Measurements from ENCODE around the gene CD14. TPM values are rescaled to one million over a fixed set of nuclear protein-coding genes. Genes with fewer than 3 reads are reported as not detected.

Gene CD14
- 2.6 to 3.4 TPM (median 3.0 TPM) in 5 replicates for total RNA-seq (2022; extraction: Qiagen RNA extraction)

GRCh38 chr5:140633021-140633471 is at the start of gene CD14:
Gene CD14, minus strand, starts transcription at chr5:140633175. Its CDS starts 104 bp downstream, at chr5:140633071.

GRCh38 chr5:140673187-140673976 is 40.4 kb upstream of the CD14 start, which contains the start of gene DND1:
Gene DND1, minus strand, starts transcription at chr5:140673576. Its CDS starts 34 bp downstream, at chr5:140673542.

GRCh38 chr5:140664359-140665119 is 31.6 kb upstream of the CD14 start, which contains the start of gene WDR55:
Gene WDR55, plus strand, starts transcription at chr5:140664904. Its CDS starts 9 bp downstream, at chr5:140664913.

GRCh38 chr5:140639148-140639981 is 6.4 kb upstream of the CD14 start, which contains the start of gene TMCO6:
Gene TMCO6, plus strand, starts transcription at chr5:140639451. Its CDS starts 77 bp downstream, at chr5:140639528.

Other genes starting within 250 kb of the CD14 start
- 40.4 to 60.3 TPM (median 54.5 TPM) in 5 replicates for gene ANKHD1, start 231.3 kb downstream of the CD14 start, total RNA-seq (2022; extraction: Qiagen RNA extraction)
- 1.3 to 3.1 TPM (median 1.8 TPM) in 5 replicates for gene EIF4EBP3, start 85.5 kb downstream of the CD14 start, total RNA-seq (2022; extraction: Qiagen RNA extraction)
- gene SRA1, start 75.7 kb downstream of the CD14 start, total RNA-seq (2022; extraction: Qiagen RNA extraction) = 37.0 to 43.4 TPM (median 40.9 TPM) in 5 replicates
- gene APBB3, start 68.6 kb downstream of the CD14 start, total RNA-seq (2022; extraction: Qiagen RNA extraction) = 2.9 to 6.0 TPM (median 5.6 TPM) in 5 replicates
- gene SLC35A4, start 68.3 kb downstream of the CD14 start, total RNA-seq (2022; extraction: Qiagen RNA extraction) = 64.1 to 84.6 TPM (median 81.5 TPM) in 5 replicates
- gene TMCO6, start 6.3 kb upstream of the CD14 start, total RNA-seq (2022; extraction: Qiagen RNA extraction) = 8.1 to 14.2 TPM (median 10.8 TPM) in 5 replicates
- gene NDUFA2, start 14.5 kb upstream of the CD14 start, total RNA-seq (2022; extraction: Qiagen RNA extraction) = 87.2 to 125 TPM (median 90.7 TPM) in 5 replicates
- gene IK, start 14.7 kb upstream of the CD14 start, total RNA-seq (2022; extraction: Qiagen RNA extraction) = 101 to 114 TPM (median 104 TPM) in 5 replicates
- gene WDR55, start 31.7 kb upstream of the CD14 start, total RNA-seq (2022; extraction: Qiagen RNA extraction) = 24.6 to 32.8 TPM (median 31.8 TPM) in 5 replicates
- gene DND1, start 40.4 kb upstream of the CD14 start, total RNA-seq (2022; extraction: Qiagen RNA extraction) = 0.37 to 0.72 TPM (median 0.49 TPM) in 5 replicates
- 75.3 to 80.9 TPM (median 78.3 TPM) in 5 replicates for gene HARS1, start 58.2 kb upstream of the CD14 start, total RNA-seq (2022; extraction: Qiagen RNA extraction)
- 35.2 to 39.8 TPM (median 37.8 TPM) in 5 replicates for gene HARS2, start 58.3 kb upstream of the CD14 start, total RNA-seq (2022; extraction: Qiagen RNA extraction)
- 87.0 to 126 TPM (median 90.9 TPM) in 5 replicates for gene ZMAT2, start 67.3 kb upstream of the CD14 start, total RNA-seq (2022; extraction: Qiagen RNA extraction)
- 0.08 to 0.21 TPM (median 0.18 TPM) in 5 replicates for gene PCDHA1, start 153.0 kb upstream of the CD14 start, total RNA-seq (2022; extraction: Qiagen RNA extraction)
- 0.02 to 0.09 TPM (median 0.06 TPM) in 5 replicates for gene PCDHA2, start 161.7 kb upstream of the CD14 start, total RNA-seq (2022; extraction: Qiagen RNA extraction)
- gene PCDHA3, start 167.9 kb upstream of the CD14 start, total RNA-seq (2022; extraction: Qiagen RNA extraction) = 0.69 to 1.1 TPM (median 0.82 TPM) in 5 replicates
- 1.4 to 2.3 TPM (median 1.8 TPM) in 5 replicates for gene PCDHA4, start 173.9 kb upstream of the CD14 start, total RNA-seq (2022; extraction: Qiagen RNA extraction)
- gene PCDHA5, start 188.4 kb upstream of the CD14 start, total RNA-seq (2022; extraction: Qiagen RNA extraction) = 0.52 to 0.95 TPM (median 0.85 TPM) in 5 replicates
- gene PCDHA6, start 194.8 kb upstream of the CD14 start, total RNA-seq (2022; extraction: Qiagen RNA extraction) = 0.03 to 0.13 TPM (median 0.04 TPM) in 5 replicates
- 0.07 to 0.16 TPM (median 0.12 TPM) in 5 replicates for gene PCDHA7, start 201.1 kb upstream of the CD14 start, total RNA-seq (2022; extraction: Qiagen RNA extraction)
- gene PCDHA8, start 208.0 kb upstream of the CD14 start, total RNA-seq (2022; extraction: Qiagen RNA extraction) = 0.03 to 0.06 TPM (median 0.04 TPM) in 5 replicates
- gene PCDHA9, start 215.2 kb upstream of the CD14 start, total RNA-seq (2022; extraction: Qiagen RNA extraction) = 0.01 TPM in 1 of 5 replicates, not detected in the others
- under 0.01 to 0.05 TPM (median 0.02 TPM) in 3 of 5 replicates, not detected in the others for gene PCDHA10, start 222.7 kb upstream of the CD14 start, total RNA-seq (2022; extraction: Qiagen RNA extraction)
- gene PCDHA11, start 235.8 kb upstream of the CD14 start, total RNA-seq (2022; extraction: Qiagen RNA extraction) = 0.07 to 0.34 TPM (median 0.11 TPM) in 5 replicates
- 2.8 to 3.7 TPM (median 2.9 TPM) in 5 replicates for gene PCDHA12, start 242.1 kb upstream of the CD14 start, total RNA-seq (2022; extraction: Qiagen RNA extraction)
- 0.04 to 0.09 TPM (median 0.06 TPM) in 4 of 5 replicates, not detected in the other for gene PCDHA13, start 248.9 kb upstream of the CD14 start, total RNA-seq (2022; extraction: Qiagen RNA extraction)